Common myeloid progenitor, CD34-positive (primary cell): ENCODE measurements around the gene IFT80.

Source experiments
- CTCF ChIA-PET: fragments of 350-600 bp; sonication (Branson Sonifier 250); formaldehyde crosslinking; loops from one replicate; lab custom pipeline; 2021; ENCODE audit warnings: antibody characterized with exemption; lab: Charles Lee
- POLR2A ChIA-PET: fragments of 350-600 bp; sonication (Branson Sonifier 250); formaldehyde crosslinking; loops from one replicate; lab custom pipeline; 2021; ENCODE audit warnings: antibody characterized with exemption; lab: Charles Lee
- DNase-seq, 3 donors: peaks; one replicate each; pipeline versions ENCODE4 v3.0.0 to v3.0.0-alpha.2; 2013
- H3K27ac ChIP-seq, 2 experiments: 1 replicate in 1 of 2; 2 replicates in 1 of 2; pipeline ENCODE4 v1.7.0; 2013; ENCODE audit warnings: inconsistent platforms in 2 of 2, low read length in 2 of 2, mild to moderate bottlenecking in 2 of 2, low read depth in 1 of 2, moderate library complexity in 1 of 2; ENCODE audit not compliant: severe bottlenecking in 2 of 2, insufficient read depth in 1 of 2, poor library complexity in 1 of 2
- H3K27me3 ChIP-seq, 5 experiments: replicated peaks in 2 of 5; 1 replicate in 3 of 5; 2 replicates in 2 of 5; pipeline versions ENCODE4 v1.6.1 to v1.7.0; 2013; ENCODE audit warnings: low read length in 4 of 5, mild to moderate bottlenecking in 2 of 5, moderate library complexity in 2 of 5, inconsistent platforms in 1 of 5; ENCODE audit not compliant: insufficient read depth in 5 of 5, control insufficient read depth in 4 of 5
- H3K36me3 ChIP-seq, 4 experiments: 1 replicate in 2 of 4; 2 replicates in 2 of 4; pipeline versions ENCODE4 v1.6.1 to v1.7.0; 2013; ENCODE audit warnings: low read length in 3 of 4, control low read depth in 1 of 4, mild to moderate bottlenecking in 1 of 4; ENCODE audit not compliant: control insufficient read depth in 4 of 4, insufficient read depth in 4 of 4
- H3K4me1 ChIP-seq, 4 experiments: 1 replicate in 3 of 4; 2 replicates in 1 of 4; pipeline versions ENCODE4 v1.6.1 to v1.7.1; 2013; ENCODE audit warnings: low read length in 3 of 4, mild to moderate bottlenecking in 3 of 4, control low read depth in 1 of 4, inconsistent platforms in 1 of 4, moderate library complexity in 1 of 4; ENCODE audit not compliant: control insufficient read depth in 4 of 4, insufficient read depth in 4 of 4; ENCODE audit errors: control extremely low read depth in 1 of 4
- H3K4me3 ChIP-seq, 7 experiments: 1 replicate in 4 of 7; 2 replicates in 3 of 7; pipeline versions ENCODE4 v1.5.1 to v1.7.0; 2013; ENCODE audit warnings: mild to moderate bottlenecking in 7 of 7, low read length in 6 of 7, moderate library complexity in 6 of 7, inconsistent platforms in 2 of 7, low read depth in 2 of 7, control low read depth in 1 of 7; ENCODE audit not compliant: insufficient read depth in 4 of 7, control insufficient read depth in 1 of 7; ENCODE audit errors: extremely low read depth in 1 of 7
- H3K9me3 ChIP-seq, 5 experiments: 1 replicate in 4 of 5; 2 replicates in 1 of 5; pipeline versions ENCODE4 v1.6.1 to v1.7.1; 2013; ENCODE audit warnings: low read length in 4 of 5, mild to moderate bottlenecking in 2 of 5, inconsistent platforms in 1 of 5, low read depth in 1 of 5, moderate library complexity in 1 of 5; ENCODE audit not compliant: control insufficient read depth in 4 of 5, insufficient read depth in 2 of 5; ENCODE audit errors: control extremely low read depth in 1 of 5
- WGBS: methylation state at CpG from one replicate; pipeline ENCODE4 v1.1.5; 2013; ENCODE audit not compliant: insufficient coverage; 5-methylcytosine and 5-hydroxymethylcytosine counted together

The IFT80 gene

GRCh38 chr3:160412477-160412876 is 13.5 kb upstream of the IFT80 start:
- ChIA-PET POLR2A (no interaction called here), CTCF (interaction anchor here (0.9 to 3.3 kb wide), 7 partner anchors 9 to 528 kb away, joined by 3 to 22 read pairs (median 6); no protein-coding TSS in a partner anchor)
- H3K4me1 ChIP-seq = peaks cover 8 to 23% (median 13%) of the 10 kb centered on the region in 4 experiments

DNA sequence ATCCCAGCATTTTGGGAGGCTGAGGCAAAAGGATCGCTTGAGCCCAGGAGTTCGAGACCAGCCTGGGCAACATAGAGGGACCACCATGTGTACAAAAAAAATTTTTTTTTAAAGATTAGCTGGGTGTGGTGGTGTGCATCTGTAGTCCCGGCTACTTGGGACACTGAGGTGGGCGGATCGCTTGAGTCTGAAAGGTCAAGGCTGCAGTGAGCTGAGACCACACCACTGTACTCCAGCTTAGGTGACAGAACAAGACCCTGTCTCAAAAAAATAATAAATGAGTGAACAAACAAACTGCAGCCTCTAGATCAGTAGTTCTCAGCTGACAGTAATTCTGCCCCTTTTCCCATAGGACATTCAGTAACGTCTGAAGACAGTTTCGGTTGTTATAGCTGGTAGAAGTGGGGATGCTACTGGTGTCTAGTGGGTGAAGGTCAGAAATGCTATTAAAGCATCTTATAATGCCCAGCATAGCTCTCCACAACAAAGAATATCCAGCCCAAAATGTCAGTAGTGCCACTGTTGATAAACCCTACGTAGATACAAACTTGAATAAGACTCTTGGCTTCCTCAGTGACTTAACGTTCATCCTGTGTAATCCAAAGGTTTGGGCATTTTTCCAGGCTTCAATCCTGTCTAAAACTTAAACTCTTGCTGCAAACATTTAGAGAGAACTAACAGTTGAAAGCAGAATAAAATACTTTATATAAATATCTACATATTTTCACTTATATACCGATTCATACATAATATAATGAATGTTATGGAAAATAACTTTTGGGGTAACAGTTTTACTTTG is 11.0 kb upstream of the IFT80 start:
- ChIA-PET CTCF (interaction anchor here (0.6 to 1.6 kb wide), 9 partner anchors 10 to 605 kb away, joined by 3 to 4 read pairs (median 3); no protein-coding TSS in a partner anchor), POLR2A (interaction anchor here (1.8 kb wide), 1 partner anchor 10 kb away, joined by 4 read pairs; the partner anchor contains the start of gene SMC4)
- peaks cover 14 to 69% (median 30%) of the 10 kb centered on the region in 4 experiments for H3K36me3 ChIP-seq
- H3K4me3 ChIP-seq = no peak overlapping the region
- no peak for DNase-seq
- no peak overlapping the region for H3K27ac ChIP-seq
- no peaks in the 10 kb centered on the region for H3K27me3 ChIP-seq
- peaks cover 0 to 18% (median 5%) of the 10 kb centered on the region in 4 experiments for H3K4me1 ChIP-seq
- H3K9me3 ChIP-seq = no peaks in the 10 kb centered on the region
- 83% methylated on average over 5 of the region's 10 CpGs for WGBS

More at GRCh38 chr3:160412477-160412876, 13.5 kb upstream of the IFT80 start:
- H3K9me3 ChIP-seq = no peaks in the 10 kb centered on the region
- DNase-seq = no peak
- no peak overlapping the region for H3K4me3 ChIP-seq
- no CpG with 5 or more reads among the region's 1 CpG for WGBS
- no peak overlapping the region for H3K27ac ChIP-seq
- no peaks in the 10 kb centered on the region for H3K27me3 ChIP-seq
- peaks cover 11 to 72% (median 32%) of the 10 kb centered on the region in 4 experiments for H3K36me3 ChIP-seq

GRCh38 chr3:160403796-160404470 is 4.9 kb upstream of the IFT80 start:
- Histone ChIP-seq H3K9me3 (no peaks in the 10 kb centered on the region), H3K4me1 (peaks cover 19 to 49% (median 30%) of the 10 kb centered on the region in 4 experiments), H3K27me3 (no peaks in the 10 kb centered on the region), H3K27ac (peak overlapping the region; percentile 86 to 95), H3K4me3 (peak overlapping the region in 5 of 7 experiments; percentile 54 to 99 (median 88)), H3K36me3 (peaks cover 2 to 42% (median 11%) of the 10 kb centered on the region in 4 experiments)
- CTCF ChIA-PET = interaction anchor here (1.0 to 4.6 kb wide), 3 partner anchors 9 to 370 kb away, joined by 3 to 22 read pairs (median 3); no protein-coding TSS in a partner anchor
- 0% methylated on average over 2 of the region's 7 CpGs for WGBS
- POLR2A ChIA-PET = interaction anchor here (0.6 kb wide), 1 partner anchor 549 kb away, joined by 3 read pairs; no protein-coding TSS in a partner anchor
- DNase-seq = no peak

GRCh38 chr3:160403028-160403545 is 4.1 kb upstream of the IFT80 start:
- CTCF ChIA-PET = interaction anchor here (0.8 to 4.6 kb wide), 4 partner anchors 10 to 369 kb away, joined by 3 to 22 read pairs (median 3); no protein-coding TSS in a partner anchor
- H3K27ac ChIP-seq = peak overlapping the region; percentile 86 to 95
- H3K36me3 ChIP-seq = peaks cover 2 to 35% (median 7%) of the 10 kb centered on the region in 4 experiments
- WGBS = no CpG with 5 or more reads among the region's 2 CpGs
- peak overlapping the region in 5 of 7 experiments; percentile 88 to 99 (median 99) for H3K4me3 ChIP-seq
- POLR2A ChIA-PET = interaction anchor here (0.6 to 0.9 kb wide), 2 partner anchors 9 to 232 kb away, joined by 3 read pairs; no protein-coding TSS in a partner anchor
- no peaks in the 10 kb centered on the region for H3K27me3 ChIP-seq
- H3K9me3 ChIP-seq = no peaks in the 10 kb centered on the region
- H3K4me1 ChIP-seq = peaks cover 24 to 56% (median 36%) of the 10 kb centered on the region in 4 experiments
- no peak for DNase-seq

DNA sequence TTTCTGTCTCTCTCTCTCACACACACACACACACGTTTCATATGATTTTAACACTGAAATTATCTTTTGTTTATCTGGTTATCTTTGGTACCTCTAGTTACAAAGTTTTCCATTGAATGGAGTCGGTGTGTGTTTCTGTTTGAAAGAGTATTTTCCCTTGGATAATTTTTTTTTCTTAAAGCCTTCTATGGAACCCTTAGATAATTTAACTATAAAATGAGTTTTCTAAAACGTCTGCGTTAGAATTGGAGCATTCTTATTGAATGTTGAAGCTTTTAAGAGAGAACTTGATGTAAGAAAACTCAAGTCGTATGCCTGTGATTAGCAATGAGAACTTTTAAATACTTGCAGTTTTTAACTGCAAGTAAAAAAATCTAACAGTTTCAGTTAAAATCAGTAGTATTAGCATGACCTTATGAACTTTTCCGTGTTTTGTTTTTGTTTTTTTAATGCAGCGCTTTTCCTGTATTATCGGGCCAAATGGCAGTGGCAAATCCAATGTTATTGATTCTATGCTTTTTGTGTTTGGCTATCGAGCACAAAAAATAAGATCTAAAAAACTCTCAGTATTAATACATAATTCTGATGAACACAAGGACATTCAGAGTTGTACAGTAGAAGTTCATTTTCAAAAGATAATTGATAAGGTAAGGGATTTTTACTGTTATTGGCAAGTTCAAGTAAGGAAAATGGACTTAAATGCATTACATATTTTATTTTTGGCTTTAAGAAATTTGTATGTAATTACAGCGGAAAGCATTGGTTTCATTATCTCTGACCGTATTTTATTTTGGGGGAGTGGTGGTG is 3.4 kb upstream of the IFT80 start:
- Histone ChIP-seq H3K27me3 (no peaks in the 10 kb centered on the region), H3K27ac (peak overlapping the region; percentile 86 to 95), H3K36me3 (peaks cover 2 to 29% (median 5%) of the 10 kb centered on the region in 4 experiments), H3K4me3 (peak overlapping the region in 5 of 7 experiments; percentile 88 to 99 (median 99)), H3K9me3 (no peaks in the 10 kb centered on the region), H3K4me1 (peaks cover 26 to 57% (median 37%) of the 10 kb centered on the region in 4 experiments)
- POLR2A ChIA-PET = interaction anchor here (0.6 to 0.9 kb wide), 2 partner anchors 8 to 231 kb away, joined by 3 read pairs; no protein-coding TSS in a partner anchor
- no peak for DNase-seq
- 33% methylated on average over 3 of the region's 11 CpGs for WGBS
- CTCF ChIA-PET = interaction anchor here (0.8 to 4.6 kb wide), 4 partner anchors 10 to 368 kb away, joined by 3 to 22 read pairs (median 3); no protein-coding TSS in a partner anchor
